ENCODE data around the gene CREM. TPM values are rescaled to one million over a fixed set of nuclear protein-coding genes. Genes with fewer than 3 reads are reported as not detected.

The CREM gene
- total and polyA plus RNA-seq, 2 of the 8 experiments (the other 6 are each of a cell fraction or from before 2014, with no cell fraction given) = 18.7 to 21.9 TPM

GRCh38 chr10:35208949-35209613, 82.4 kb downstream of the CREM start:
- H3K4me1 ChIP-seq (replicated peaks in 1 of 4; ENCODE audit: control insufficient read depth in 3 of 4, insufficient read depth in 4 of 4, low read length in 3 of 4) = peaks cover 2 to 10% (median 6%) of the 10 kb centered on the region in 4 experiments; a peak in 5 of 7 replicates
- 84% methylated on average over 7 of the region's 7 CpGs; no CpG with 5 or more reads in 1 of the 2 experiments for WGBS, 2 experiments (ENCODE audit: extremely low coverage in 1 of 2, insufficient coverage in 1 of 2, insufficient read length in 1 of 2, insufficient replicate concordance in 2 of 2, low coverage in 1 of 2, low lambda C conversion rate in 2 of 2, missing lambda C conversion rate in 1 of 2)
- no peak overlapping the region for H2BK15ac ChIP-seq (ENCODE audit: low read length)
- H4K91ac ChIP-seq (replicated peaks; ENCODE audit: insufficient read length, low read length) = no peak overlapping the region
- no peak overlapping the region for H2AFZ ChIP-seq (ENCODE audit: low read length)
- H4K8ac ChIP-seq (ENCODE audit: extremely low read depth, insufficient read depth, low read length) = no peak overlapping the region
- H2BK12ac ChIP-seq (ENCODE audit: low read depth, low read length) = no peak overlapping the region
- no peak overlapping the region for H3K9ac ChIP-seq (replicated peaks in 1 of 4; ENCODE audit: extremely low read depth in 1 of 4, low read depth in 3 of 4, low read length in 3 of 4)
- no peak overlapping the region for H2BK20ac ChIP-seq (ENCODE audit: low read length)
- no peaks in the 10 kb centered on the region for H3K79me1 ChIP-seq (ENCODE audit: low read depth, low read length)
- ChIA-PET CTCF (ENCODE audit: partially characterized antibody) (interaction anchor here (0.7 to 2.0 kb wide), 6 partner anchors 9 to 274 kb away, joined by 3 to 10 read pairs (median 3); no protein-coding TSS in a partner anchor), POLR2A (ENCODE audit: partially characterized antibody) (no interaction called here)
- H3K27ac ChIP-seq (ENCODE audit: low read depth, low read length) = no peak overlapping the region
- H3K4me3 ChIP-seq (ENCODE audit: extremely low read depth in 1 of 4, insufficient read depth in 2 of 4, low read depth in 3 of 4, low read length in 4 of 4) = no peak overlapping the region
- no peaks in the 10 kb centered on the region for H3K9me3 ChIP-seq (ENCODE audit: insufficient read depth in 2 of 2, low read depth in 1 of 2, low read length in 1 of 2)
- TF ChIP-seq RAD21 (IDR thresholded peaks at IDR 0.05 in 1 of 2, conservative IDR thresholded peaks at IDR 0.05 in 1 of 2; ENCODE audit: low read depth in 2 of 2, low read length in 2 of 2) (no peak), SRF (IDR thresholded peaks at IDR 0.05; ENCODE audit: low read depth, low read length) (no peak), RFX5 (IDR thresholded peaks at IDR 0.05; ENCODE audit: borderline replicate concordance, low read depth, low read length) (no peak), CTBP2 (IDR thresholded peaks at IDR 0.05; ENCODE audit: borderline replicate concordance, insufficient read depth, insufficient read length, low read length) (no peak)
- H4K5ac ChIP-seq (ENCODE audit: insufficient read length, low read depth, low read length) = no peak overlapping the region
- H4K20me1 ChIP-seq (replicated peaks in 1 of 2; ENCODE audit: control insufficient read depth in 1 of 2, insufficient read depth in 2 of 2, low read length in 2 of 2) = no peaks in the 10 kb centered on the region
- no peak overlapping the region for H2BK5ac ChIP-seq (ENCODE audit: low read depth, low read length)
- FAIRE-seq = no peak
- H3K79me2 ChIP-seq (ENCODE audit: control insufficient read depth in 1 of 2, insufficient read depth in 2 of 2, low read length in 2 of 2) = no peaks in the 10 kb centered on the region
- H3K27me3 ChIP-seq (replicated peaks in 1 of 4; ENCODE audit: control insufficient read depth in 3 of 4, extremely low read depth in 1 of 4, insufficient read depth in 3 of 4, low read length in 3 of 4) = peaks cover 0 to 1% (median 0%) of the 10 kb centered on the region in 4 experiments; a peak in 1 of 7 replicates
- no peak overlapping the region for H3K4ac ChIP-seq (replicated peaks; ENCODE audit: insufficient read length, low read depth, low read length)
- no peak overlapping the region for H2BK120ac ChIP-seq (replicated peaks; ENCODE audit: low read depth, low read length)
- H3K14ac ChIP-seq (ENCODE audit: insufficient read length) = no peak overlapping the region
- no peak overlapping the region for H3K56ac ChIP-seq (replicated peaks; ENCODE audit: insufficient read length, low read depth, low read length)
- no peaks in the 10 kb centered on the region for H3K23me2 ChIP-seq (ENCODE audit: low read depth, low read length)
- no peak for DNase-seq (ENCODE audit: low read depth in 1 of 2, low spot score in 2 of 2)
- no peak overlapping the region for H3K18ac ChIP-seq (ENCODE audit: extremely low read depth, low read length)
- no peak overlapping the region for H3K23ac ChIP-seq (ENCODE audit: insufficient read length)
- no peaks in the 10 kb centered on the region for H3K36me3 ChIP-seq (ENCODE audit: control insufficient read depth in 2 of 4, insufficient read depth in 4 of 4, low read length in 3 of 4)
- H2AK5ac ChIP-seq (ENCODE audit: low read depth, low read length) = no peak overlapping the region
- H3K4me2 ChIP-seq (ENCODE audit: insufficient read depth in 1 of 2, low read depth in 2 of 2, low read length in 2 of 2) = no peak overlapping the region
